SK-N-SH (cell line): ENCODE results near the gene IL22RA1. TPM values are rescaled to one million over a fixed set of nuclear protein-coding genes. Genes with fewer than 3 reads are reported as not detected.
A peak's percentile ranks its signal among the peaks of the same experiment; 100 is the strongest.

Experiments
- CTCF ChIA-PET: fragments of 300-600, 350-600 bp; formaldehyde crosslinking; extraction: SDS; loops from one replicate; lab custom pipeline; 2021; lab: Yijun Ruan, JAX
- POLR2A ChIA-PET: fragments of 350-600 bp; sonication (Branson Sonifier 250); formaldehyde crosslinking; extraction: SDS; loops from one replicate; lab custom pipeline; 2020; ENCODE audit warnings: antibody characterized with exemption, inconsistent platforms; lab: Yijun Ruan, JAX
- DNase-seq: peaks from one replicate; pipeline ENCODE4 v3.0.0; 2012
- H2AFZ ChIP-seq: fragments of 200-600 bp; sonication (generic); 2 replicates; pipeline ENCODE4 v1.8.1; 2016; ENCODE audit warnings: antibody characterized with exemption, mild to moderate bottlenecking, low read depth
- H3F3A ChIP-seq: fragments of 200-600 bp; sonication (generic); replicated peaks from 2 replicates; pipeline ENCODE3; 2016; ENCODE audit warnings: antibody characterized with exemption, mild to moderate bottlenecking; ENCODE audit not compliant: insufficient read depth
- H3K27ac ChIP-seq, 2 experiments: fragments of 200-500 bp in 1 of 2; fragments of 200-600 bp in 1 of 2; sonication (Bioruptor generic) in 1 of 2; sonication (generic), shearing (Covaris generic) in 1 of 2; 2 replicates each; pipeline versions ENCODE4 v1.5.1 to v1.6.1; 2014 to 2016; ENCODE audit warnings: low read depth in 2 of 2, inconsistent platforms in 1 of 2, low read length in 1 of 2, mild to moderate bottlenecking in 1 of 2, mixed read lengths in 1 of 2
- H3K27me3 ChIP-seq: fragments of 200-600 bp; sonication (generic), shearing (Covaris generic); 2 replicates; pipeline ENCODE4 v1.6.1; 2016; ENCODE audit warnings: mixed run types; ENCODE audit not compliant: insufficient read depth
- H3K36me3 ChIP-seq, 2 experiments: fragments of 200-500 bp in 1 of 2; fragments of 200-600 bp in 1 of 2; sonication (Bioruptor generic) in 1 of 2; sonication (generic) in 1 of 2; replicated peaks in 1 of 2; 2 replicates each; pipeline versions ENCODE3 to v1.5.1; 2014 to 2016; ENCODE audit warnings: low read length in 1 of 2, mild to moderate bottlenecking in 1 of 2; ENCODE audit not compliant: insufficient read depth in 2 of 2, control insufficient read depth in 1 of 2
- H3K4me1 ChIP-seq, 2 experiments: fragments of 200-500 bp in 1 of 2; fragments of 200-600 bp in 1 of 2; sonication (Bioruptor generic) in 1 of 2; sonication (generic), shearing (Covaris generic) in 1 of 2; 2 replicates each; pipeline versions ENCODE4 v1.5.1 to v1.6.1; 2014 to 2016; ENCODE audit warnings: low read depth in 1 of 2, low read length in 1 of 2, mixed run types in 1 of 2; ENCODE audit not compliant: insufficient read depth in 2 of 2, control insufficient read depth in 1 of 2
- H3K4me2 ChIP-seq: fragments of 200-600 bp; sonication (generic), shearing (Covaris generic); 2 replicates; pipeline ENCODE4 v1.6.1; 2017; ENCODE audit warnings: mixed run types
- H3K4me3 ChIP-seq, 2 experiments: fragments of 200-500 bp in 1 of 2; fragments of 200-600 bp in 1 of 2; sonication (Bioruptor generic) in 1 of 2; sonication (generic), shearing (Covaris generic) in 1 of 2; 2 replicates each; pipeline versions ENCODE4 v1.5.1 to v1.8.1; 2014 to 2016; ENCODE audit warnings: low read depth in 2 of 2, inconsistent platforms in 1 of 2, low read length in 1 of 2, mild to moderate bottlenecking in 1 of 2, mixed read lengths in 1 of 2, moderate library complexity in 1 of 2
- H3K79me2 ChIP-seq: fragments of 200-600 bp; sonication (generic); 2 replicates; pipeline ENCODE4 v1.8.1; 2017; ENCODE audit warnings: mild to moderate bottlenecking; ENCODE audit not compliant: insufficient read depth
- H3K9ac ChIP-seq: fragments of 200-600 bp; sonication (generic); 2 replicates; pipeline ENCODE4 v1.6.1; 2017; ENCODE audit warnings: mixed run types
- H3K9me2 ChIP-seq: fragments of 200-600 bp; sonication (generic); 2 replicates; pipeline ENCODE4 v1.6.1; 2017; ENCODE audit warnings: mixed run types
- H3K9me3 ChIP-seq: fragments of 200-600 bp; sonication (generic); 2 replicates; pipeline ENCODE4 v1.6.1; 2017; ENCODE audit warnings: mixed run types, mild to moderate bottlenecking, moderate library complexity
- H4K20me1 ChIP-seq: fragments of 200-600 bp; sonication (generic); 2 replicates; pipeline ENCODE4 v1.6.1; 2017; ENCODE audit warnings: mild to moderate bottlenecking, mixed run types; ENCODE audit not compliant: insufficient read depth
- ELF1 ChIP-seq: IDR thresholded peaks from 2 replicates; pipeline ENCODE4 v1.4.0; 2012
- GATA2 ChIP-seq: sonication (generic); formaldehyde crosslinking; IDR thresholded peaks from 2 replicates; pipeline ENCODE4 v1.5.0; 2020; ENCODE audit warnings: mild to moderate bottlenecking, missing genetic modification reagents
- JUND ChIP-seq: IDR thresholded peaks from 2 replicates; pipeline ENCODE4 v1.4.0; 2012
- RAD21 ChIP-seq: IDR thresholded peaks from 2 replicates; pipeline ENCODE4 v1.6.1; 2012; ENCODE audit warnings: mild to moderate bottlenecking, low read length
- RCOR1 ChIP-seq: fragments of 150-350 bp; IDR thresholded peaks from 2 replicates; pipeline ENCODE4 v1.6.1; 2017; ENCODE audit warnings: antibody characterized with exemption, low read length
- YY1 ChIP-seq: IDR thresholded peaks from 2 replicates; pipeline ENCODE4 v1.4.0; 2012; ENCODE audit warnings: low read depth, mild to moderate bottlenecking
- WGBS: methylation state at CpG from one replicate; pipeline ENCODE4 v1.1.6; 2017; ENCODE audit warnings: low lambda C conversion rate; 5-methylcytosine and 5-hydroxymethylcytosine counted together
- polyA plus RNA-seq, 3 experiments: library from polyadenylated mRNA; depleted of rRNA; stranded (reverse); fragments of >200 nt; gene quantifications; 2 replicates each; pipeline ENCODE4 v1.2.3, GENCODE V29; 2012
- TF ChIP-seq, protein P1 (sequence below): IDR thresholded peaks from 2 replicates; pipeline ENCODE4 v1.4.0; 2012; ENCODE audit warnings: low read depth, borderline replicate concordance
- TF ChIP-seq, protein P2 (sequence below): IDR thresholded peaks from 2 replicates; pipeline ENCODE4 v1.6.1; 2012; ENCODE audit warnings: mild to moderate bottlenecking, low read depth, low read length, moderate library complexity

Gene IL22RA1
- polyA plus RNA-seq, 1 of the 3 experiments (the other 2 are of a cell fraction), result 0.03 TPM

DNA sequence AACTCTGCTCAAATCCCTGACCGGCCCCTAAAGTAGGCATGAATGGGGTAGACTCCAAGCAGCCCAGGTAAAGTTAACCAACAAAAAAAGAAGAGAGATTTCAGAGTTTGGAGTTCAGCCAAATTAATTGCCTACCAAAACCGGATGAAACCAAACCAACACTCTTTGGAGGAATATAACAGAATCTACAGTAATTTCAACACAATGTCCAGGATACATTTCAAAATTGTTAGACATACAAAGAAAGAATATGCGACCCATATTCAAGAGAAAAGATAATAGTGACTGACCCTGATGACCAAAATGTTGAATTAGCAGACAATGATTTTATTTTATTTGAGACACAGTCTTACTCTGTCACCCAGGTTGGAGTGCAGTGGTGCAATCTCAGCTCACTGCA, 12.6 kb downstream of the IL22RA1 start:
- no peak overlapping the region for H3K4me2 ChIP-seq
- no peaks in the 10 kb centered on the region for H3K27me3 ChIP-seq
- H2AFZ ChIP-seq, result no peak overlapping the region
- H3K4me1 ChIP-seq, result no peaks in the 10 kb centered on the region
- H3K27ac ChIP-seq, result no peak overlapping the region
- no peaks in the 10 kb centered on the region for H3K79me2 ChIP-seq
- WGBS, result 38% methylated on average over 3 of the region's 3 CpGs
- H3K4me3 ChIP-seq, result no peak overlapping the region
- TF ChIP-seq RAD21 (no peak), RCOR1 (no peak), ELF1 (no peak), JUND (no peak), GATA2 (CRISPR knock-in tag) (no peak), YY1 (no peak)
- TF ChIP-seq, protein P1, sequence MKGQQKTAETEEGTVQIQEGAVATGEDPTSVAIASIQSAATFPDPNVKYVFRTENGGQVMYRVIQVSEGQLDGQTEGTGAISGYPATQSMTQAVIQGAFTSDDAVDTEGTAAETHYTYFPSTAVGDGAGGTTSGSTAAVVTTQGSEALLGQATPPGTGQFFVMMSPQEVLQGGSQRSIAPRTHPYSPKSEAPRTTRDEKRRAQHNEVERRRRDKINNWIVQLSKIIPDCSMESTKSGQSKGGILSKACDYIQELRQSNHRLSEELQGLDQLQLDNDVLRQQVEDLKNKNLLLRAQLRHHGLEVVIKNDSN, result no peak
- no peaks in the 10 kb centered on the region for H3K9me2 ChIP-seq
- no peaks in the 10 kb centered on the region; the same call in 1 of the 2 replicates for H3K9me3 ChIP-seq
- no peak overlapping the region for H3K9ac ChIP-seq
- H4K20me1 ChIP-seq, result no peaks in the 10 kb centered on the region
- ChIA-PET CTCF (no interaction called here), POLR2A (no interaction called here)
- no peaks in the 10 kb centered on the region for H3F3A ChIP-seq
- no peak for DNase-seq
- H3K36me3 ChIP-seq, result no peaks in the 10 kb centered on the region

- CTCF ChIA-PET, result no interaction called here
- TF ChIP-seq JUND (no peak), YY1 (no peak)
- TF ChIP-seq, protein P2, sequence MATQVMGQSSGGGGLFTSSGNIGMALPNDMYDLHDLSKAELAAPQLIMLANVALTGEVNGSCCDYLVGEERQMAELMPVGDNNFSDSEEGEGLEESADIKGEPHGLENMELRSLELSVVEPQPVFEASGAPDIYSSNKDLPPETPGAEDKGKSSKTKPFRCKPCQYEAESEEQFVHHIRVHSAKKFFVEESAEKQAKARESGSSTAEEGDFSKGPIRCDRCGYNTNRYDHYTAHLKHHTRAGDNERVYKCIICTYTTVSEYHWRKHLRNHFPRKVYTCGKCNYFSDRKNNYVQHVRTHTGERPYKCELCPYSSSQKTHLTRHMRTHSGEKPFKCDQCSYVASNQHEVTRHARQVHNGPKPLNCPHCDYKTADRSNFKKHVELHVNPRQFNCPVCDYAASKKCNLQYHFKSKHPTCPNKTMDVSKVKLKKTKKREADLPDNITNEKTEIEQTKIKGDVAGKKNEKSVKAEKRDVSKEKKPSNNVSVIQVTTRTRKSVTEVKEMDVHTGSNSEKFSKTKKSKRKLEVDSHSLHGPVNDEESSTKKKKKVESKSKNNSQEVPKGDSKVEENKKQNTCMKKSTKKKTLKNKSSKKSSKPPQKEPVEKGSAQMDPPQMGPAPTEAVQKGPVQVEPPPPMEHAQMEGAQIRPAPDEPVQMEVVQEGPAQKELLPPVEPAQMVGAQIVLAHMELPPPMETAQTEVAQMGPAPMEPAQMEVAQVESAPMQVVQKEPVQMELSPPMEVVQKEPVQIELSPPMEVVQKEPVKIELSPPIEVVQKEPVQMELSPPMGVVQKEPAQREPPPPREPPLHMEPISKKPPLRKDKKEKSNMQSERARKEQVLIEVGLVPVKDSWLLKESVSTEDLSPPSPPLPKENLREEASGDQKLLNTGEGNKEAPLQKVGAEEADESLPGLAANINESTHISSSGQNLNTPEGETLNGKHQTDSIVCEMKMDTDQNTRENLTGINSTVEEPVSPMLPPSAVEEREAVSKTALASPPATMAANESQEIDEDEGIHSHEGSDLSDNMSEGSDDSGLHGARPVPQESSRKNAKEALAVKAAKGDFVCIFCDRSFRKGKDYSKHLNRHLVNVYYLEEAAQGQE, result 0 out of 2 replicates have a peak, but pooled peaks have one; percentile 40
- POLR2A ChIA-PET, result no interaction called here
- no peaks in the 10 kb centered on the region for H4K20me1 ChIP-seq
- H3K4me3 ChIP-seq, result no peak overlapping the region
- H3K36me3 ChIP-seq, result no peaks in the 10 kb centered on the region
- no peaks in the 10 kb centered on the region for H3K79me2 ChIP-seq
- H2AFZ ChIP-seq, result no peak overlapping the region
- H3K27me3 ChIP-seq, result no peaks in the 10 kb centered on the region
- H3K4me2 ChIP-seq, result no peak overlapping the region
- H3K9ac ChIP-seq, result no peak overlapping the region
- no peaks in the 10 kb centered on the region for H3F3A ChIP-seq
- no peak for DNase-seq
- 70% methylated on average over 7 of the region's 7 CpGs for WGBS
- H3K4me1 ChIP-seq, result no peaks in the 10 kb centered on the region
- H3K27ac ChIP-seq, result no peak overlapping the region
- no peaks in the 10 kb centered on the region for H3K9me2 ChIP-seq
- H3K9me3 ChIP-seq, result no peaks in the 10 kb centered on the region; the same call in 1 of the 2 replicates
These were observed 15.1 kb downstream of the IL22RA1 start for GRCh38 chr1:24127801-24128363.
